ENCODE results near the gene DLG1.

GRCh38 chr3:197085137-197085536 lies 213.3 kb downstream of the DLG1 start:
- TF ChIP-seq CTCF (IDR thresholded peaks at IDR 0.05; ENCODE audit: low read depth, low read length, missing input control) (no peak), GABPA (IDR thresholded peaks at IDR 0.05 in 1 of 2, conservative IDR thresholded peaks at IDR 0.05 in 1 of 2) (no peak), FOXA1 (IDR thresholded peaks at IDR 0.05) (no peak), HNF4G (IDR thresholded peaks at IDR 0.05) (no peak), TAF1 (conservative IDR thresholded peaks at IDR 0.05) (no peak)
- TF ChIP-seq, protein P1, sequence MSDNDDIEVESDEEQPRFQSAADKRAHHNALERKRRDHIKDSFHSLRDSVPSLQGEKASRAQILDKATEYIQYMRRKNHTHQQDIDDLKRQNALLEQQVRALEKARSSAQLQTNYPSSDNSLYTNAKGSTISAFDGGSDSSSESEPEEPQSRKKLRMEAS (IDR thresholded peaks at IDR 0.05), result no peak
- TF ChIP-seq, protein P2, sequence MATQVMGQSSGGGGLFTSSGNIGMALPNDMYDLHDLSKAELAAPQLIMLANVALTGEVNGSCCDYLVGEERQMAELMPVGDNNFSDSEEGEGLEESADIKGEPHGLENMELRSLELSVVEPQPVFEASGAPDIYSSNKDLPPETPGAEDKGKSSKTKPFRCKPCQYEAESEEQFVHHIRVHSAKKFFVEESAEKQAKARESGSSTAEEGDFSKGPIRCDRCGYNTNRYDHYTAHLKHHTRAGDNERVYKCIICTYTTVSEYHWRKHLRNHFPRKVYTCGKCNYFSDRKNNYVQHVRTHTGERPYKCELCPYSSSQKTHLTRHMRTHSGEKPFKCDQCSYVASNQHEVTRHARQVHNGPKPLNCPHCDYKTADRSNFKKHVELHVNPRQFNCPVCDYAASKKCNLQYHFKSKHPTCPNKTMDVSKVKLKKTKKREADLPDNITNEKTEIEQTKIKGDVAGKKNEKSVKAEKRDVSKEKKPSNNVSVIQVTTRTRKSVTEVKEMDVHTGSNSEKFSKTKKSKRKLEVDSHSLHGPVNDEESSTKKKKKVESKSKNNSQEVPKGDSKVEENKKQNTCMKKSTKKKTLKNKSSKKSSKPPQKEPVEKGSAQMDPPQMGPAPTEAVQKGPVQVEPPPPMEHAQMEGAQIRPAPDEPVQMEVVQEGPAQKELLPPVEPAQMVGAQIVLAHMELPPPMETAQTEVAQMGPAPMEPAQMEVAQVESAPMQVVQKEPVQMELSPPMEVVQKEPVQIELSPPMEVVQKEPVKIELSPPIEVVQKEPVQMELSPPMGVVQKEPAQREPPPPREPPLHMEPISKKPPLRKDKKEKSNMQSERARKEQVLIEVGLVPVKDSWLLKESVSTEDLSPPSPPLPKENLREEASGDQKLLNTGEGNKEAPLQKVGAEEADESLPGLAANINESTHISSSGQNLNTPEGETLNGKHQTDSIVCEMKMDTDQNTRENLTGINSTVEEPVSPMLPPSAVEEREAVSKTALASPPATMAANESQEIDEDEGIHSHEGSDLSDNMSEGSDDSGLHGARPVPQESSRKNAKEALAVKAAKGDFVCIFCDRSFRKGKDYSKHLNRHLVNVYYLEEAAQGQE (IDR thresholded peaks at IDR 0.05), result no peak

All from liver (tissue), 3 donors.